COR-L47 (cell line): ENCODE results near the gene RASSF5.

Source experiments
- DNase-seq: peaks from one replicate; lab custom pipeline; 2025; lab: John Stamatoyannopoulos, UW

RASSF5 gene

GRCh38 chr1:206497363-206497762 is 10.0 kb upstream of the RASSF5 start:
- no peak for DNase-seq

GRCh38 chr1:206497774-206498173 is 9.6 kb upstream of the RASSF5 start:
- no peak for DNase-seq

DNA sequence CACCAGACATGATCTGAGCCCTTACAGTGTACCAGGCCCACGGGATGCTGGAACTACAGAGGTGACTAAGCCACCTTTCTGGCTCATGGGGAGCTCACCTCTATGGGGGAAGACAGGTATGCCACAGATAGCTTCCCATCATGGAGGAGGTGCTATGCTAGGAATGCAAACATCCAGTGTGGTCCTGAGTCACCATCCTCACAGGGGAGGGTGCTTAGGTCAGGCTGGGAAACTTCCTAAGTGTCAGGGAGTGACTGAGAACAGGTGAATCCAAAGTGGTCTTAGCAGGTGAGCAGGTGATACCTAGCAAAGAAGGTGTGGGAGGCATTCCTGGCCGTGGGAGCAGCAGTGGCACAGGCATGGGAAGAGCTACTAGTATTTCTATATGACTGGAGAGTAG is 8.6 kb upstream of the RASSF5 start:
- no peak for DNase-seq

GRCh38 chr1:206500046-206500445 is 7.3 kb upstream of the RASSF5 start:
- no peak for DNase-seq

DNA sequence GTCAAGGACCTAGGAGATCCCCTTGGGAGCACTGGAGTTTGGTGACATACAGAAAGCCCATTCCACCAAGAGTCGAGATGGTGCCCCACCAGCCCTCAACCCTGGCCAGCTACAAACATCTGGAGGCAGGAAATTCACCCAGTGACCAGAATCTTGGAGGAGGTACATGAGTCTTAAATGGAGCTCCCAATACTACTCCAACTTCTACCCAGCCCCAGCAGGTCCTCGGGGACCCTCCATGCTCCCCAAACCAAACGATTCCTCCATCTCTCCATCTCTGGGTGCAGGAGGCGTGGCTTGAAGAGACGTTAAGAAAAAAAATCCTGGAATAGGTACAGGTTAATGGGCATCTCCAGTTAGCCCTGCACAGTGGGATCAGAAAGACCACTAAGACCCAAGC is 5.5 kb upstream of the RASSF5 start:
- DNase-seq: no peak

DNA sequence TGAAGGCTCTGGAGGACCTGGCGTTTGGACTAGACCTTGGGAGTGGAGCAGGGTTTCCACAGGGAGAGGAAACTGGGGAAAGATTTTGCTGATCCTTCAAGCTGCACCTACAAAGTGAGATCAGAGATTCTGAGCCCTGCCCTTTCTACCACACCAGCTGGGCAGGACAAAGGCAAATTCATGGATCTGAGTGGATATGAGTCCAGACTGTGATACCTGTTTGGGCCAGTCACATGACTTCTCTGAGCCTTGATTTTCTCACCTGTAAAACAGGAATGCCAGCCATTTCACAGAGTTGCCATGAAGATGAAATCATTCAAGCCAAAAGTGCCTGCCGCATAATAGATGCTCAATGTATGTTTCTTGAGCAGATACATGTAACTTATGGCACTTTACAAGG is 4.9 kb upstream of the RASSF5 start:
- no peak for DNase-seq

GRCh38 chr1:206502812-206503211 is 4.5 kb upstream of the RASSF5 start:
- DNase-seq: no peak

- DNase-seq: no peak
These were observed 3.6 kb upstream of the RASSF5 start for GRCh38 chr1:206503591-206504362.

DNA sequence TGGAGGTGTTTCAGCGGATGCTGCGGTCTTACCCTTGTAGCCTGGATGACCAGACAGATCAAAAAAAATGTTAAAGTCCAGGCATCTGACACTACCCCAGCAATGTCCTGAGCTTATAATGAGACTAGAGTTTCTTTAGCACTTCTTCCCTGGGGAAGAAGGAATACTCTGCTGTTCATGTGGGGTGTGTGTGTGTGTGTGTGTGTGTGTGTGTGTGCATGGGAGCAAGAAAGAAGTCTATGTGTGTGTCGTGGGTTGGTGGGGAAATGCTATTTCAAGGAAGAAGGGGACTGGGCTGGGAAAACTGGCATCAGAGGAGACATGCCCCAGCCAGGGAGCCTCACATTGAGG is 3.0 kb upstream of the RASSF5 start:
- no peak for DNase-seq

DNA sequence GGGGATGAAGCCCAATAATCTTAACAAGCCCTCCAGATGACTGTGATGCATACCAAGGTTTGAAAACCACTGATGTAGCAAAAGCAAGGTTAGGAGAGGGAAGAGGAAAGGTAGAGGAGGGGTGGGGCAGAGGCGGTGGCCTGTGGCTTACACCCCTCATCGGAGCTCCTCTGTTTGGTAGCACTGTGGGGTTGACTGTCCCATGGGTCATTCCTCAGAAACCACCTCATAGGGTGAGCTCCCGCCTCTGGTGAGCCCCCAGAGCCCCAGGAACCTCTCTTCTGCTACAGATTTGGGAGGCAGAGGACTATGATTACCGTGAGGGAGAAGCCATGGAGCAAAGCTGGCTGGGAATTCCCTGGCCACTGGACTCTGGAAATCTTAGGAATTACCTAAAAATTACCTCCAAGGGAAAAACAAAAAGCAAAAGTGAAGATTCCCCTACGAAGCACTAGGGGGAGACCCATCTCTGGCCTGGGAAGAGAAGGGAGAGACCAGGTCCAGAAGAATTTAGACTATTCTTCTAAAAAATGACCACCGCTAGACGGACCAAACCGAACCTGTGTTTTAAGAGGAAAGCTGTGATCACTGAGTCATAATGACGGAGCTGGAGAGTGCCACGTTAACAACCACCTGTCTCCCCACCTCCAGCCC is 1.5 kb upstream of the RASSF5 start:
- no peak for DNase-seq

DNA sequence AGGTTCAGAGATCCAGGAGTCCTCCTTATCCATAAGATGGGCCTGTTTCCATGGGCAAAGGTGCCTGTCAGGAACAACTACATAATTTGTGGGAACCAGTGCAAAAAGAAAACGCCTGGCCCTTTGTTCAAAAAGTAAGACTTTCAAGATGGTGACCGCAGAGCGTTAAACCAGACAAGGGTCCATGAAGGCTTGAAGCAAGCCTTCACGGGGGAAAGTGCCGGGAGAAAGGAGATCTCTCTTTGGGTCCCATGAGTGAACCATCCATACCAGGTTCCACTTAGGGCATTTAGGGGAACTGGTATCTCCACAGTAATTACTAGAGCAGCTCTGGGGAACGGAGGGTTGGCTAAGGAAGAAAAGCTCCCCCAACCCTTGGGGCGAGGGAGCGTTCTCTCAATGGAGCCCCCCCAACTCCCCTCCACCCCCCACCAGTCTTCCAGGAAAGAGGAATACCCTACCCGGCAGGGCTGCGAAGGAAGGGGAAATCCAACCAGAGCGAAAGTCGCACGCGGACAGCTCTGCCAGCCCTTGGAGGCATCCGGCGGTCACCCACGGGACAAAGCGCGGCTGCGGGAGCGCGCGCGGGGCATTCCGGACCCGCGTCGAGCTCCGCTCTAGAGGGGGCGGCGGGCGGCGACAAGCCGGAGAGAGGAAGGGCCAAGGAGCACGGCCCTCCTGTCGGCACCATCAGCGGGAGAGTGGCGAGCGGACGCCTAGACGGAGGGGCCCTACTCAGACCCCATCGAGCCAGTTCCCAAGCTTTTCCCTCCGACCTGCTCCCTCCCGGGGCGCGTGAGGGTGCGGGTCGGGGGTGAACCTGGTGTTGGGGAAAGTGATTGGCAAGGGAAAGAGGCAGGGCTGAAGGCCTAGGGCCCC is 687 bp upstream of the RASSF5 start:
- no peak for DNase-seq

DNA sequence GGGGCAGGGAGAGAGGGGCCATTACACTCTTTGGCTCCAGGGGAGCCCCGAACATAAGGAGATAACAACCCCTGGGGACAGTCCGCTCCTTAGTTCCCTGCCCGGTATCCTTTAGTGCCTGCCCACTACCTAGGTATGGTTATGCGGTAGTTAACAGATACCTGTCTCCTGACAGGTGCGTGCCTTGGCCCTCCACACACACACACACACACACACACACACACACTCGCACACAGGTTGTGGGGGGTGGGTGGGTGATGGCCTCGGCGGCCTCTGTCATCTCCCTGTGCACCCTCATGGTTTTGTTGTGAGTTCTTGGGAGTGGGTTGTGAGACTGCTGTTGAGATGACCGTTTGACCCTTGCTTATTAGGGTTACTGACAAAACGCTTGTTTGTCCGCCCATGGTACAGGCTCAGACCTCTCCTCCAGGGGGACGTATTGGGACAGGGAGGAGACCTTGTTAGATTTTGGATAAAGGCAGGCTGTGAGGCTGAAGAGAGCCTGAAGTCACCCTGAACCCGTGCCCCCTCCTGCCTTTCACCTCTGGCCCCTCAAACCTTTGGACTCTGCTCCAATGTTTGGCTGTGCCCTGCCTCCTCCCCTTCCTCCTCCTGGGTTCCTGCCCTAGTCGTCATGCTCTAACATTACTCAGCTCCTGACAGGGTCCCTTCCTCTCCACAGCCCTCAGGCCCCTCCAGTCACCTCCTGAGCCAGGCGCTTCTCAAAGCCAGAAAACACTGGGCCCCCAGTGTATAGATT is 979 bp downstream of the RASSF5 start:
- DNase-seq: no peak

- DNase-seq: no peak
These were observed 1.6 kb downstream of the RASSF5 start for GRCh38 chr1:206508956-206509355.

- no peak for DNase-seq
These were observed 2.4 kb downstream of the RASSF5 start for GRCh38 chr1:206509612-206510257.

- DNase-seq: no peak
These were observed 3.0 kb downstream of the RASSF5 start for GRCh38 chr1:206510371-206510770.

DNA sequence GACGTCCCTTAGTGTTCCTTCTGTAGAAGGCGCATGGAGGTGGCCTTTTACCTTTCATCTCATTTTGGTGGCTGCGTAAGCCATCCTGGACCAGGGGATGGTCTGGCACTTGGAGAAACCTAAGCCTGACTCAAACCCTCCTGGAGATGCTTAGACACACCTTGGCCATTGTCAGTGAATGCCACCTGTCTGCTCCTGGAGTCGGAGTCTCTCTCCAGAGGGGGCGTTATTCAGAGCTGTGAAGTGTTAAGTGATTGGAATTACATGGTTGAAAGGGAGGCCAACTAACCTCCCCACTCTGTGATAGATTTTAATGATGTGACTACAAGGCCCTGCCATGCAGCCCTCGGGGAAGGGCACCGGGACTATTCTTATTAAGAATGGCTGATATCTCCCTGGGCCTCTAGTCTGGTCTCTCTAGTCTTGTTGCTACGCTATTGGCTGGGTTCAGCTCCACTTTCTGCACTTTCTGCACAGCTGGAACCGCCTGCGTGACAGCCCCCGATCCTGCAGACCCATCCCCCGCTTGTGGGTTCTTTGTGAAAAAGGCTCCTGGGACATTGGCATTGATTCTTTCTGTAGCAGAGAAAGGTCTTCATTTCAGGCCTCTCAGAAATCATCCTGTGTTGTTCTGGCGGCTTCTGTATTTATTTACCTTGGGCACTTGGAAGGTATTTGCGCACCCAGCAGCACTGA is 4.2 kb downstream of the RASSF5 start:
- no peak for DNase-seq

GRCh38 chr1:206512058-206512850 is 4.9 kb downstream of the RASSF5 start:
- peak; percentile 31 for DNase-seq

- no peak for DNase-seq
These were observed 5.5 kb downstream of the RASSF5 start for GRCh38 chr1:206512851-206513180.

DNA sequence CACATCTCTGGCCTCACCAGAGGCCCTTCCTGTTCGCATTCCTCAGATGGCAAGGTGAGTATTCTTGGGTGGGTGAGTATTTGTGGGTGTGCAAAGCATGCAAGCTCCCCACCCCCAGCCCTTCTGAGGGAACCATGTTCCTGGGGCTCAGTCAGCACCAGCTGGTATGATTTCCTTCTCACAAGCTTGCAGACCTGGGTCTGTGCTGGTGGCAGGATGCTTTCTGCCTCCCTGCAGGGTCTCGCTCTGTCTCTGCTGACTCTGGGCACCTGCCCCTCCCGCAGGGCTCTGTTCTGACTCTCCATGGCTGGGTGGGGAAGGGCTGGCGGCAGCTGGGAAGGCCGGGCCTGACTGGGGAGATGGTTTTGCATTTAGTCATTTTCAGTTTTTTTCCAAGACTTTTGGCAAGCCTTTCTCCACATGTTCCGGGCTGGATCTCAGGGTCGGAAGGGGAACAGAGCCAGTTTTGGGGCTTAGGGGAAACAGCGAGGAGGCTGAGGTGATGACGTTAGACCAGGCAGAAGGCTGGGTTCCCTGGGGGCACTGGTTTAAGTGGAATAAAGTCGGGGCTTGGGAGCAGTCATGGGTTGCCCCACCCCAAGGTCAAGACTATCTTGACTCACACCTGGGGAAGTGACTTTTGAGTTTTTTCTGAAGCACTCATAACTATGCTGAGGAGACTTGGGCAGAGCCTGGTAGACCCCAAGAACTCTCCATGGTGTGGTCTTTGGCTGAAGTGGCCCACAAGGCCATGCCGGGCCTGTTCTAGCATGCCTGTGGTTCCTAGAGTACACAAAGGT is 6.2 kb downstream of the RASSF5 start:
- DNase-seq: no peak
